ENCODE results near the gene ROBO1.

GRCh38 chr3:78761126-78761525, 1006.7 kb downstream of the ROBO1 start:
- no peak for TF ChIP-seq POLR2A (IDR thresholded peaks at IDR 0.05)
- TF ChIP-seq, protein P1, sequence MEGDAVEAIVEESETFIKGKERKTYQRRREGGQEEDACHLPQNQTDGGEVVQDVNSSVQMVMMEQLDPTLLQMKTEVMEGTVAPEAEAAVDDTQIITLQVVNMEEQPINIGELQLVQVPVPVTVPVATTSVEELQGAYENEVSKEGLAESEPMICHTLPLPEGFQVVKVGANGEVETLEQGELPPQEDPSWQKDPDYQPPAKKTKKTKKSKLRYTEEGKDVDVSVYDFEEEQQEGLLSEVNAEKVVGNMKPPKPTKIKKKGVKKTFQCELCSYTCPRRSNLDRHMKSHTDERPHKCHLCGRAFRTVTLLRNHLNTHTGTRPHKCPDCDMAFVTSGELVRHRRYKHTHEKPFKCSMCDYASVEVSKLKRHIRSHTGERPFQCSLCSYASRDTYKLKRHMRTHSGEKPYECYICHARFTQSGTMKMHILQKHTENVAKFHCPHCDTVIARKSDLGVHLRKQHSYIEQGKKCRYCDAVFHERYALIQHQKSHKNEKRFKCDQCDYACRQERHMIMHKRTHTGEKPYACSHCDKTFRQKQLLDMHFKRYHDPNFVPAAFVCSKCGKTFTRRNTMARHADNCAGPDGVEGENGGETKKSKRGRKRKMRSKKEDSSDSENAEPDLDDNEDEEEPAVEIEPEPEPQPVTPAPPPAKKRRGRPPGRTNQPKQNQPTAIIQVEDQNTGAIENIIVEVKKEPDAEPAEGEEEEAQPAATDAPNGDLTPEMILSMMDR (IDR thresholded peaks at IDR 0.05), result no peak

All from right lobe of liver (tissue), 4 donors.